AG04450 (cell line): ENCODE measurements around the gene ERP44. TPM values are rescaled to one million over a fixed set of nuclear protein-coding genes. Genes with fewer than 3 reads are reported as not detected.

Experiments
- CTCF ChIA-PET: fragments of 300-600, 350-600 bp; formaldehyde crosslinking; extraction: SDS; loops from one replicate; lab custom pipeline; 2022; ENCODE audit warnings: antibody characterized with exemption, inconsistent platforms; lab: Charles Lee
- POLR2A ChIA-PET: fragments of 350-600 bp; formaldehyde crosslinking; extraction: SDS; loops from one replicate; lab custom pipeline; 2021; ENCODE audit warnings: antibody characterized with exemption, inconsistent platforms; lab: Yijun Ruan, JAX
- DNase-seq: peaks from one replicate; pipeline ENCODE4 v3.0.0-alpha.2; 2011; ENCODE audit warnings: low read depth, low spot score
- H3K27ac ChIP-seq: one replicate; pipeline ENCODE4 v1.5.1; 2012; ENCODE audit warnings: low read depth, low read length, control low read depth
- H3K27me3 ChIP-seq: one replicate; pipeline ENCODE4 v1.6.0; 2012; ENCODE audit warnings: low read length; ENCODE audit not compliant: control insufficient read depth, insufficient read depth
- H3K4me3 ChIP-seq: 2 replicates; pipeline ENCODE4 v1.5.1; 2011; ENCODE audit warnings: mild to moderate bottlenecking, low read depth, low read length, control low read depth
- H3K9me3 ChIP-seq: 2 replicates; pipeline ENCODE4 v1.5.1; 2012; ENCODE audit warnings: low read length; ENCODE audit not compliant: control insufficient read depth, insufficient read depth
- CTCF ChIP-seq: IDR thresholded peaks from 2 replicates; pipeline ENCODE4 v1.5.1; 2011; ENCODE audit warnings: low read depth, low read length, control low read depth, inconsistent platforms
- polyA plus RNA-seq: library from polyadenylated mRNA; depleted of rRNA; stranded (reverse); fragments of >200 nt; gene quantifications from 2 replicates; pipeline ENCODE4 v1.2.3, GENCODE V29; 2011

Gene ERP44
- polyA plus RNA-seq, 1 experiment: 28.0 TPM

GRCh38 chr9:99964336-99964735, 134.5 kb downstream of the ERP44 start:
- H3K9me3 ChIP-seq: no peaks in the 10 kb centered on the region
- no peak overlapping the region for H3K27ac ChIP-seq
- H3K4me3 ChIP-seq: no peak overlapping the region
- CTCF ChIA-PET: interaction anchor here (1.5 to 2.9 kb wide), 2 partner anchors 16 to 47 kb away, joined by 4 to 11 read pairs; no protein-coding TSS in a partner anchor
- no peaks in the 10 kb centered on the region for H3K27me3 ChIP-seq
- DNase-seq: no peak
- no peak for TF ChIP-seq CTCF
- POLR2A ChIA-PET: no interaction called here

GRCh38 chr9:99962680-99963261, 136.0 kb downstream of the ERP44 start:
- CTCF ChIA-PET: interaction anchor here (2.9 kb wide), 1 partner anchor 15 kb away, joined by 11 read pairs; no protein-coding TSS in a partner anchor
- POLR2A ChIA-PET: no interaction called here
- Histone ChIP-seq H3K27ac (no peak overlapping the region), H3K27me3 (no peaks in the 10 kb centered on the region), H3K9me3 (no peaks in the 10 kb centered on the region), H3K4me3 (no peak overlapping the region)
- no peak for TF ChIP-seq CTCF
- no peak for DNase-seq

- Histone ChIP-seq H3K4me3 (no peak overlapping the region), H3K9me3 (no peaks in the 10 kb centered on the region), H3K27ac (no peak overlapping the region), H3K27me3 (no peaks in the 10 kb centered on the region)
- ChIA-PET POLR2A (no interaction called here), CTCF (no interaction called here)
- no peak for DNase-seq
- no peak for TF ChIP-seq CTCF
Measured at GRCh38 chr9:99955606-99956005, 143.2 kb downstream of the ERP44 start.

GRCh38 chr9:99954819-99955218, 144.0 kb downstream of the ERP44 start:
- no peak for DNase-seq

More at GRCh38 chr9:99954819-99955218, 144.0 kb downstream of the ERP44 start:
- no peak overlapping the region for H3K4me3 ChIP-seq
- CTCF ChIA-PET: no interaction called here
- no peak overlapping the region for H3K27ac ChIP-seq
- no peaks in the 10 kb centered on the region for H3K9me3 ChIP-seq
- TF ChIP-seq CTCF: no peak
- POLR2A ChIA-PET: no interaction called here
- H3K27me3 ChIP-seq: no peaks in the 10 kb centered on the region
